SU-DHL-6 (cell line): ENCODE data around the gene ZNF770.

Source experiments
- EZH2phosphoT487 ChIP-seq: fragments of 200-600 bp; sonication (generic), shearing (Covaris generic); conservative IDR thresholded peaks from 2 replicates; pipeline ENCODE4 v1.6.1; 2018; ENCODE audit warnings: mild to moderate bottlenecking, antibody characterized with exemption, low read length, moderate library complexity, mixed read lengths
- TF ChIP-seq, protein P1 (sequence below): fragments of 200-600 bp; sonication (generic); IDR thresholded peaks from one replicate; pipeline ENCODE4 v1.5.1; 2017; ENCODE audit warnings: antibody characterized with exemption, mild to moderate bottlenecking, low read length, moderate library complexity; ENCODE audit not compliant: insufficient read depth, poor library complexity, severe bottlenecking

DNA sequence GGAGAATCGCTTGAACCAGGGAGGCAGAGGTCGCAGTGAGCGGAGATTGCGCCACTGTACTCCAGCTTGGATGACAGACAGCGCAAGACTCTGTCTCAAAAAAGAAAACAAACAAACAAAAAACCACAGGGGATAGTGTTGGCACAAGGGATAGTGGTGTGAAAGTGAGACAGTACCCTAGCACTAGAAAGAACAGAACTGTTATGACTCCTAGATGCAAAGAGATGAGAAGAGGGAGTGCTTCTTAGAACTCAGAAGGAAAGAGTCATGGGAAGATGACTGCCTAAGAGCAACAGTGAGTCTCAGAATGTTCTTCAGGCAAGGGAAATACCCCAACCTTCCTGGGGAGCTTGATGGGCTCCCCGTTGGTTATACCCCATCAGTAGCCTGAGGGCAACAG lies 17.8 kb upstream of the ZNF770 start:
- TF ChIP-seq, protein P1, sequence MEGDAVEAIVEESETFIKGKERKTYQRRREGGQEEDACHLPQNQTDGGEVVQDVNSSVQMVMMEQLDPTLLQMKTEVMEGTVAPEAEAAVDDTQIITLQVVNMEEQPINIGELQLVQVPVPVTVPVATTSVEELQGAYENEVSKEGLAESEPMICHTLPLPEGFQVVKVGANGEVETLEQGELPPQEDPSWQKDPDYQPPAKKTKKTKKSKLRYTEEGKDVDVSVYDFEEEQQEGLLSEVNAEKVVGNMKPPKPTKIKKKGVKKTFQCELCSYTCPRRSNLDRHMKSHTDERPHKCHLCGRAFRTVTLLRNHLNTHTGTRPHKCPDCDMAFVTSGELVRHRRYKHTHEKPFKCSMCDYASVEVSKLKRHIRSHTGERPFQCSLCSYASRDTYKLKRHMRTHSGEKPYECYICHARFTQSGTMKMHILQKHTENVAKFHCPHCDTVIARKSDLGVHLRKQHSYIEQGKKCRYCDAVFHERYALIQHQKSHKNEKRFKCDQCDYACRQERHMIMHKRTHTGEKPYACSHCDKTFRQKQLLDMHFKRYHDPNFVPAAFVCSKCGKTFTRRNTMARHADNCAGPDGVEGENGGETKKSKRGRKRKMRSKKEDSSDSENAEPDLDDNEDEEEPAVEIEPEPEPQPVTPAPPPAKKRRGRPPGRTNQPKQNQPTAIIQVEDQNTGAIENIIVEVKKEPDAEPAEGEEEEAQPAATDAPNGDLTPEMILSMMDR: no peak
- no peak for TF ChIP-seq EZH2phosphoT487
